ENCODE results near the gene RALGAPA1. TPM values are rescaled to one million over a fixed set of nuclear protein-coding genes. Genes with fewer than 3 reads are reported as not detected.

RALGAPA1 gene
- total and polyA plus RNA-seq, 2 donors (not counting 1 experiment from before 2014, with no cell fraction given), result 17.3 to 94.0 TPM

DNA sequence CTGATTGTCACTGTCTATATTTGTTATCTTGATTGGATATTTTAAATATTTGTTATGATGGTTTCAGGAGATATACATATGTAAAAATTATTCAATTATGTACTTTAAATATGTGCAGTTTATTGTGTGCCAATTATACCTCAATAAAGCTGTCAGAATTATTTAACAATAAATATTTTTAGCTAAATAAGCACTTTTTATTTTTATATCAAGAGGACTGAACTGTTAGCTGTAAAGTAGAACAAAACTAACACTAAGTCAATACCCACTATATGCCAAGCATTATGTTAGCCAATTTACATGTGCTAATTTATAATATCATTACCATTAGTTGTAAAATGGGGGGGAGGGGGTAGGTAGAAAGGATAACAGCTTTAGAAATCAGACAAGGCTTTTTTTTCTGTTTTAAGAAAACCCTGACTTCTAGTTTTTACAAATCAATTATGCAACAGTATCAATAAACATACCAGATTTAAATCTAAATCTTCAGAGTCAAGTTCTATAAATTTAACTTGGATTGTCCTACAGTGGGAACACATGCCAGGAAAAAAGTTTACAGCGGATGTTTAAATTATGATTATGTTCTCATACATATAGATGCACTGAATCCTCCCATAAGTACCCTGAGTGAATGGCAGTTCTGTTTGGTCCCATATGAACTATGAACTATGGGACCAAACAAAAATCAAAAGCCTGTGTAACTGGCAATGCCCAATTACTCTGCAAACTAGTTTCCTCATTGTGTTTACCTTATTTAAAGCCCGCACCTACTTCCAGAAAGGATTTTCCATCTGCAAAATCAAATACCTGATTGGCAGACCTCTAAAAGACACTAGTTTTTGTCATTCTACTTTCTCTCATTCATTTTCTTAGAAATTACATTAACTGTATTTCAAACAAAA, 2.8 kb downstream of the RALGAPA1 start:
- no peak for DNase-seq
- intact Hi-C loops (cut with micrococcal nuclease), result loop anchor here (5.0 to 10.0 kb wide), 4 partner anchors 121 to 1344 kb away; partner anchors contain the start of genes INSM2, SPTSSA and SRP54
- no peaks in the 10 kb centered on the region for H3K9me3 ChIP-seq (ENCODE audit: control extremely low read depth in 1 of 3, control insufficient read depth in 2 of 3, insufficient read depth in 1 of 3, low read length in 2 of 3)
- H3K27ac ChIP-seq (ENCODE audit: low read length in 2 of 2), result no peak overlapping the region
- H3K36me3 ChIP-seq (replicated peaks in 1 of 2; ENCODE audit: control extremely low read depth in 1 of 2, control insufficient read depth in 1 of 2, extremely low read depth in 1 of 2, insufficient read depth in 2 of 2, low read length in 1 of 2), result no peaks in the 10 kb centered on the region
- peaks cover 35% of the 10 kb centered on the region for H3K4me1 Mint-ChIP-seq
- no peak overlapping the region for H3K9ac ChIP-seq (ENCODE audit: low read length)
- CTCF ChIA-PET, result interaction anchor here (1.1 to 2.8 kb wide), 4 partner anchors 11 to 20 kb away, joined by 4 to 12 read pairs (median 6); partner anchors contain the start of gene BRMS1L
- ATAC-seq (ENCODE audit: low read depth), result no peak
- WGBS (ENCODE audit: insufficient coverage), result 83% methylated on average over 1 of the region's 2 CpGs
- no peaks in the 10 kb centered on the region for H4K20me1 ChIP-seq (ENCODE audit: control insufficient read depth, insufficient read depth, low read length, poor library complexity, severe bottlenecking)
- peaks cover 12 to 14% of the 10 kb centered on the region in 2 donors for H3K4me1 ChIP-seq (ENCODE audit: control insufficient read depth in 2 of 2, insufficient read depth in 2 of 2, low read length in 2 of 2)
- POLR2A ChIA-PET, result no interaction called here
- H3K4me2 ChIP-seq (replicated peaks; ENCODE audit: low read depth, low read length, poor library complexity, severe bottlenecking), result no peak overlapping the region
- H3K27ac Mint-ChIP-seq, result no peak overlapping the region
- no peak overlapping the region for H2AFZ ChIP-seq (ENCODE audit: insufficient read depth, low read depth, low read length, poor library complexity, severe bottlenecking)
- no peak overlapping the region for H3K4me3 ChIP-seq (ENCODE audit: control extremely low read depth in 1 of 5, extremely low read depth in 1 of 5, insufficient read depth in 1 of 5, low read depth in 2 of 5, low read length in 4 of 5)
- TF ChIP-seq, protein P1, sequence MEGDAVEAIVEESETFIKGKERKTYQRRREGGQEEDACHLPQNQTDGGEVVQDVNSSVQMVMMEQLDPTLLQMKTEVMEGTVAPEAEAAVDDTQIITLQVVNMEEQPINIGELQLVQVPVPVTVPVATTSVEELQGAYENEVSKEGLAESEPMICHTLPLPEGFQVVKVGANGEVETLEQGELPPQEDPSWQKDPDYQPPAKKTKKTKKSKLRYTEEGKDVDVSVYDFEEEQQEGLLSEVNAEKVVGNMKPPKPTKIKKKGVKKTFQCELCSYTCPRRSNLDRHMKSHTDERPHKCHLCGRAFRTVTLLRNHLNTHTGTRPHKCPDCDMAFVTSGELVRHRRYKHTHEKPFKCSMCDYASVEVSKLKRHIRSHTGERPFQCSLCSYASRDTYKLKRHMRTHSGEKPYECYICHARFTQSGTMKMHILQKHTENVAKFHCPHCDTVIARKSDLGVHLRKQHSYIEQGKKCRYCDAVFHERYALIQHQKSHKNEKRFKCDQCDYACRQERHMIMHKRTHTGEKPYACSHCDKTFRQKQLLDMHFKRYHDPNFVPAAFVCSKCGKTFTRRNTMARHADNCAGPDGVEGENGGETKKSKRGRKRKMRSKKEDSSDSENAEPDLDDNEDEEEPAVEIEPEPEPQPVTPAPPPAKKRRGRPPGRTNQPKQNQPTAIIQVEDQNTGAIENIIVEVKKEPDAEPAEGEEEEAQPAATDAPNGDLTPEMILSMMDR (IDR thresholded peaks at IDR 0.05), result no peak
- TF ChIP-seq EZH2 (IDR thresholded peaks at IDR 0.05; ENCODE audit: borderline replicate concordance, insufficient read depth, low read depth, low read length, poor library complexity, severe bottlenecking), result no peak
- H3K79me2 ChIP-seq (ENCODE audit: control insufficient read depth, insufficient read depth, low read length), result peaks cover 72% of the 10 kb centered on the region
- H3K9me3 Mint-ChIP-seq (ENCODE audit: insufficient read depth), result no peaks in the 10 kb centered on the region
- H3K27me3 Mint-ChIP-seq, result no peaks in the 10 kb centered on the region
- no peak overlapping the region for H3K4me3 Mint-ChIP-seq
- no peaks in the 10 kb centered on the region for H3K27me3 ChIP-seq (replicated peaks in 1 of 4; ENCODE audit: control extremely low read depth in 1 of 4, control insufficient read depth in 3 of 4, insufficient read depth in 4 of 4, low read length in 3 of 4)

DNA sequence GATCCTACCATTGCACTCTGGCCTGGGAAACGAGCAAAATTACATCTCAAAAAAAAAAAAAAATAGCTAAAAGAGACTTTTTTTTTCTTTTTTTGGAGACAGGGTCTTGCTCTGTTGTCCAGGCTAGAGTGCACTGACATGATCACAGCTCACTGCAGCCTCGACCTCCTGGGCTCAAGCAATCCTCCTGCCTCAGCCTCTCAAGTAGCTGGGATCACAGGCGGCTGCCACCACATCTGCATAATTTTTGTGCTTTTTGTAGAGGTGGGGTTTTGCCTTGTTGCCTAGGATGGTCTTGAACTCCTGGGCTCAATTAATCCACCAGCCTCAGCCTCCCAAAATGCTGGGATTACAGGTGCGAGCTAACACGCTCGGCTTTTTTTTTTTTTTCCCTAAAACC, 11.3 kb downstream of the RALGAPA1 start:
- Histone ChIP-seq H3K4me2 (replicated peaks; ENCODE audit: low read depth, low read length, poor library complexity, severe bottlenecking) (no peak overlapping the region), H3K4me1 (ENCODE audit: control insufficient read depth in 2 of 2, insufficient read depth in 2 of 2, low read length in 2 of 2) (no peaks in the 10 kb centered on the region), H3K27ac (ENCODE audit: low read length in 2 of 2) (no peak overlapping the region), H4K20me1 (ENCODE audit: control insufficient read depth, insufficient read depth, low read length, poor library complexity, severe bottlenecking) (peaks cover 39% of the 10 kb centered on the region), H2AFZ (ENCODE audit: insufficient read depth, low read depth, low read length, poor library complexity, severe bottlenecking) (no peak overlapping the region), H3K79me2 (ENCODE audit: control insufficient read depth, insufficient read depth, low read length) (peaks cover 75% of the 10 kb centered on the region), H3K4me3 (ENCODE audit: control extremely low read depth in 1 of 5, extremely low read depth in 1 of 5, insufficient read depth in 1 of 5, low read depth in 2 of 5, low read length in 4 of 5) (no peak overlapping the region), H3K27me3 (replicated peaks in 1 of 4; ENCODE audit: control extremely low read depth in 1 of 4, control insufficient read depth in 3 of 4, insufficient read depth in 4 of 4, low read length in 3 of 4) (no peaks in the 10 kb centered on the region), H3K9me3 (ENCODE audit: control extremely low read depth in 1 of 3, control insufficient read depth in 2 of 3, insufficient read depth in 1 of 3, low read length in 2 of 3) (no peaks in the 10 kb centered on the region), H3K9ac (ENCODE audit: low read length) (no peak overlapping the region), H3K36me3 (replicated peaks in 1 of 2; ENCODE audit: control extremely low read depth in 1 of 2, control insufficient read depth in 1 of 2, extremely low read depth in 1 of 2, insufficient read depth in 2 of 2, low read length in 1 of 2) (no peaks in the 10 kb centered on the region)
- Mint-ChIP-seq H3K27ac (no peak overlapping the region), H3K9me3 (ENCODE audit: insufficient read depth) (no peaks in the 10 kb centered on the region), H3K27me3 (no peaks in the 10 kb centered on the region), H3K4me1 (peaks cover 25% of the 10 kb centered on the region), H3K4me3 (no peak overlapping the region)
- TF ChIP-seq, protein P1 (IDR thresholded peaks at IDR 0.05), result no peak
- no peak for TF ChIP-seq EZH2 (IDR thresholded peaks at IDR 0.05; ENCODE audit: borderline replicate concordance, insufficient read depth, low read depth, low read length, poor library complexity, severe bottlenecking)
- intact Hi-C loops (cut with micrococcal nuclease), result no loop called here
- no peak for DNase-seq
- CTCF ChIA-PET, result no interaction called here
- POLR2A ChIA-PET, result no interaction called here
- ATAC-seq (ENCODE audit: low read depth), result no peak
- 100% methylated on average over 3 of the region's 6 CpGs for WGBS (ENCODE audit: insufficient coverage)
